Measurements from ENCODE around the gene BTBD17. TPM values are rescaled to one million over a fixed set of nuclear protein-coding genes. Genes with fewer than 3 reads are reported as not detected.

The BTBD17 gene
- total and polyA plus RNA-seq, 2 of the 8 experiments (the other 6 are each of a cell fraction or from before 2014, with no cell fraction given), result 7.0 to 14.8 TPM

DNA sequence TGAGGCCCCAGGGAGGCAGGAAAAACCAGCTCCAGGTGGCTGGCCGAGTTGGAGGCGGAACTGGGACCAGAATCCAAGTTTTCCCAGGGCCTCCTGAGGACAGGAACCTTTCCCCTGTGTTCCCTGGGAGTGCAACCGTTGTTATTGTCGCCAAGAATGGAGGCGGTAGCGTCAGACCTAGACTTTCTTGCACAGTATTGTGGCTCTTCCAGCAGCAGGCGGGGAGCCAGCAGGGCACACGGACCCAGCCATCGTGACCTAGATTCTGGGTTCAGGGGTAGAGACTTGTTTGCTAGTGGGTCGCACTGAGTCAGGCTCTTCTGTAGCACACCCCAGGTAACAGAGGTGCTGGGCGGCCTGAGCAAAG lies 36.3 kb downstream of the BTBD17 start (continued):
- TF ChIP-seq, protein P1, sequence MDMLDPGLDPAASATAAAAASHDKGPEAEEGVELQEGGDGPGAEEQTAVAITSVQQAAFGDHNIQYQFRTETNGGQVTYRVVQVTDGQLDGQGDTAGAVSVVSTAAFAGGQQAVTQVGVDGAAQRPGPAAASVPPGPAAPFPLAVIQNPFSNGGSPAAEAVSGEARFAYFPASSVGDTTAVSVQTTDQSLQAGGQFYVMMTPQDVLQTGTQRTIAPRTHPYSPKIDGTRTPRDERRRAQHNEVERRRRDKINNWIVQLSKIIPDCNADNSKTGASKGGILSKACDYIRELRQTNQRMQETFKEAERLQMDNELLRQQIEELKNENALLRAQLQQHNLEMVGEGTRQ (IDR thresholded peaks at IDR 0.05; ENCODE audit: low read length), result no peak
- TF ChIP-seq KDM4A (IDR thresholded peaks at IDR 0.05; ENCODE audit: low read depth, low read length, severe bottlenecking) (no peak), KDM1A (IDR thresholded peaks at IDR 0.05; ENCODE audit: borderline replicate concordance, low read length) (no peak), CBX5 (IDR thresholded peaks at IDR 0.05; ENCODE audit: low read depth, low read length) (no peak), SP1 (IDR thresholded peaks at IDR 0.05; ENCODE audit: low read depth, low read length) (no peak)
